Tongue (tissue), 2 donors: ENCODE measurements around the gene ACBD7. TPM values are rescaled to one million over a fixed set of nuclear protein-coding genes. Genes with fewer than 3 reads are reported as not detected.

ENCODE experiments used
- DNase-seq: peaks from one replicate; pipeline ENCODE4 v3.0.0-alpha.2; 2015
- total RNA-seq: library from RNA; depleted of rRNA; stranded (reverse); fragments of >200 nt; gene quantifications from one replicate; pipeline ENCODE4 v1.2.3, GENCODE V29; 2014

ACBD7 gene
- total RNA-seq, 1 donor from 2014 or later: 1.0 TPM

- no peak for DNase-seq
Observed at GRCh38 chr10:15091418-15091817, 2.8 kb upstream of the ACBD7 start.

GRCh38 chr10:15084502-15084922 lies 4.1 kb downstream of the ACBD7 start:
- DNase-seq: peak; percentile 85

GRCh38 chr10:15083674-15084501 lies 4.7 kb downstream of the ACBD7 start:
- no peak for DNase-seq

GRCh38 chr10:15075421-15075820 lies 13.2 kb downstream of the ACBD7 start:
- no peak for DNase-seq

GRCh38 chr10:15072358-15072757 lies 16.2 kb downstream of the ACBD7 start:
- DNase-seq: no peak

- DNase-seq: no peak
Observed at GRCh38 chr10:15069230-15069629, 19.3 kb downstream of the ACBD7 start.

GRCh38 chr10:15068802-15069201 lies 19.8 kb downstream of the ACBD7 start:
- DNase-seq: peak; percentile 61

- DNase-seq: no peak
Observed at GRCh38 chr10:15067154-15067553, 21.4 kb downstream of the ACBD7 start.

- DNase-seq: no peak
Observed at GRCh38 chr10:15060638-15061037, 27.9 kb downstream of the ACBD7 start.

GRCh38 chr10:15059914-15060313 lies 28.7 kb downstream of the ACBD7 start:
- DNase-seq: no peak

GRCh38 chr10:15058689-15059088 lies 29.9 kb downstream of the ACBD7 start:
- DNase-seq: no peak

GRCh38 chr10:15053061-15053460 lies 35.5 kb downstream of the ACBD7 start:
- DNase-seq: no peak

GRCh38 chr10:15052121-15052520 lies 36.5 kb downstream of the ACBD7 start:
- no peak for DNase-seq

GRCh38 chr10:15049533-15049932 lies 39.0 kb downstream of the ACBD7 start:
- DNase-seq: no peak

GRCh38 chr10:15046626-15047025 lies 42.0 kb downstream of the ACBD7 start:
- DNase-seq: peak; percentile 17

- peak; percentile 18 for DNase-seq
Observed at GRCh38 chr10:15045380-15045779, 43.2 kb downstream of the ACBD7 start.

GRCh38 chr10:15043674-15044073 lies 44.9 kb downstream of the ACBD7 start, which contains the start of gene OLAH:
OLAH (plus strand) TSS chr10:15043943; CDS start chr10:15047289, 3,346 bp downstream.
- no peak for DNase-seq

- DNase-seq: no peak
Observed at GRCh38 chr10:15038416-15038815, 50.2 kb downstream of the ACBD7 start.

GRCh38 chr10:15037691-15038090 lies 50.9 kb downstream of the ACBD7 start:
- DNase-seq: no peak

GRCh38 chr10:15035385-15036301 lies 52.9 kb downstream of the ACBD7 start:
- DNase-seq: no peak

- no peak for DNase-seq
Observed at GRCh38 chr10:15027741-15028140, 60.8 kb downstream of the ACBD7 start.
